Measurements from ENCODE around the gene IFI27L2.
A peak's percentile ranks its signal among the peaks of the same experiment; 100 is the strongest.
"Not testable (repeated sequence)": the region's sequence is repeated elsewhere in the genome, so short reads cannot be mapped to it uniquely, and the experiment has no call there.

The IFI27L2 gene
- 7.5 to 15.3 reads per million in 2 donors for total RNA-seq

DNA sequence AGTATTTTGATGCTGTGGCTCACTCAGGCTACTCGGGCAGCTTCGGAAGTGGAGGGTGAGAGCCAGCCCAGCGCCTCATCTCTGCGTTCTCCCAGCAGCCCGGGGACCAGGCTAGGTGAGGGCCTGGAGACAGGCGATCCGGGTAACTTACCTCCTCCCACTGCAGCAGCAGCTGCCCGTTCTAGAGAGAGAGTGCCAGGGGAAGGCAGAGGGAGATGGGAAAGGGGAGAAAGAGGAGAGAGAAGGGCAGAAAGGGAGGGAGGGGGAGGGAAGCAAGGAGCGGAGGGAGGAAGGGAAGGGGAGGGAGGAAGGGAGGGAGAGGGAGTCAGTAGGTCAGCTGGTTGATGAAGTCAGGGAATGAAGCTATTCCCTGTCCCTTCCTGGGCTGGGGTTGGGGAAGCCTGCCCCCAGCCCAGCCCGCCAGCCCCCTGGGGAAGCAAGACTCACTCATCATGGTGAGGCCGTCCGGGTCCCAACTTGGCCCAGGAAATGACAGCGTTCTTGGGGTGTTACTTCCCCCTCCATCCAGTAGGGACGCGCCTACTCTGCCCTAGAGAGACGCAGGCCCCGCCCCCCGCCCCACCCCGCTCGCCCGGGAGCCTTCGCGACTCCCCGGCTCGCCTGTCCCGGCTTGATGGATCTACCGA lies at the start of gene IFI27L2:
Gene IFI27L2, minus strand, starts transcription at position 494 of the 647 bp plus-strand sequence. Its CDS starts 40 bp downstream, at position 454.
- peak; percentile 58 for DNase-seq

- no peak for DNase-seq
Measured at GRCh38 chr14:94177806-94178205, 48.4 kb upstream of the IFI27L2 start.

DNA sequence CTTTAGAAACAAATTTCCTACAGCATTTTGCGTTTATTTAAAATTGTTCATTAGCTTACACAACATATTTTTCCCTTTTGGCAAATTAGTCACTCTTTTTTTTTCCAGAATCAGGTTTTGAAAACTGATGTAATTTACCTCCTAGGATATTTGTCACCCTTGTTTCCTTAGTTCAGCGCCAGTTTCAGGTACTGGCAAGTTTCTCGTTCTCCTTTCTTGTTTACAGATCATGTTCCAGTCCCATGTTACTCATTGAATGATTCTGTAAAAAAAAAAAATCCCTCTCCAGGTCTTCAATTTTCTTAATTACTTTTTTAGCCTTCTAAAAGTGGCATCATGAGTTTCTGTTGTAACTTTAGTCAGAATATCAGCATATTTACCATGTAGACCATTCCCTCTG lies 47.4 kb upstream of the IFI27L2 start:
- no peak for DNase-seq

GRCh38 chr14:94175747-94176146 lies 46.3 kb upstream of the IFI27L2 start:
- DNase-seq: no peak

DNA sequence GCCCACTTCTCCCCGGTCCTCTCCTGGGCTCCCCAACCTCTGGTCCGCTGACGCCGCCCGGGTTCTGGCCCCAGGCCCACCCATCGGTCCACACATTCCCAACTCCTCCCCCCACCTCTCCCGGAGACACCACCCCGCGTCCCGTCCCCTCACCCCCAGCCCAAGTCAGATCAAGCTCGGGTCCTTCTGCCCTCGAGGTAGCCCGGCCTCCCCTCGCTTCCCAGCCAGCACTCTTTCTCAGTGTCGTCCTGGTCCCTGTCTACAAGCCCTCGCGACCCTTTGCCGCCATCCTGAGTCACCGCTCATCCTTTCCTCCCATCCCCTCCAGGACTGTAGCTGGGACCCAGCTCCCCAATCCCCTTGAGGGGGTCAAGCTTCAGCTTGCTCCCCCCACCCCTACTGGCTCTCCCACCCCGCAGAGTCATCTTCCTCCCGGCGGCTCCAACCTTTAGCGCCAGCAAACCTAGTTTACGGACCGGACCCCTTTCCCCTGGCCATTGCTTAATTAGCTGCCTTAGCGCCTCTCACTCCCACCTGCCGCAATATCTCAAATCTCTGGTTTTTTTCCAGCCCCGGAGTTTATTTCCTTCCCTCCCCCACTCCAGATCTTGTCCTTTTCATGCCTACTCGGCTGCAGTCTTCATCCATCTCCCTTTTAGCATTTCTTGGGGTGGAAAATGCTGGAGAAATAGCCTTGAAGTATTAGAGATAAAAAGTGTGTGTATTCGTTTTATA lies 45.8 kb upstream of the IFI27L2 start:
- DNase-seq: no peak

DNA sequence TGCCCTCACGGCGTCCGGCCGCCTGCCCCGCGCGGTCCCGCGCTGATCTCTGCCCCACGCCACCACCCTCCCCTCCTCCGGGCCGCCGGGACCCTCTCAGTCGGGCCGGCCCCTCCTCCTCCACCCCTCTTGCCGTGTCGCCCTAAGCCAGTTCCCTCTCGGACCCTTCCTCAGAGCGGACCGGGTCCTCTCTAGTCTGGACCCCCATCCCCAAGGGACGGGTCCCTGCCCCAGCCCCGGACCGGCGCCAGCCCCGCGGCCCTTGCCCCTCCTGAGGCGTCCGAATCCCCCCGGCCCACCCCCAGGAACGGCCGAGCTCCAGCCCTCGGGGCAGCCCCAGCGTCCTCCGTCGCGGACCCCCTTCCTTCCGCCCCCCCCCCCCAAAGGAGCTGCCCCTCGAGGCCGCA lies 45.2 kb upstream of the IFI27L2 start:
- DNase-seq: peak; percentile 26

GRCh38 chr14:94173885-94174603 lies 44.6 kb upstream of the IFI27L2 start, which contains the start of gene PPP4R4:
Gene PPP4R4 (plus strand): TSS chr14:94174322. CDS start chr14:94174466, 144 bp downstream.
- DNase-seq: peak; percentile 80

- no peak for DNase-seq
Measured at GRCh38 chr14:94173471-94173884, 44.1 kb upstream of the IFI27L2 start.

DNA sequence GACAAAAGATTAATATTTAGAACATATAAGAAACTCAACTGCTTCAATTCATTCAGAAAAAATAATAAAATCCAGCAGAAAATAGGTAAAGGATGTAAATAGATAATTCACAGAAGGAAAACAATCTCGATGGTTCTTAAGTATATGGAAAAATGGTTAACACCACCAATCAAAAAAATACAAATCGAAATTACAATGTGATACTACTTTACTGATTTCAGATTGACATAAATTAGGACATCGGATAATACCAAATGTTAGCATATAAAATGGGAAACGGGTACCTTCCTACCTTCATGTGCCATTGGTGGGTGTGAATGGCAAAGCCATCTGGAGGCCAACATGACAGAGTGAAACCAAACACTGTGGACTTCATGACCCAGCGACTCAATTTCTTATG lies 43.1 kb upstream of the IFI27L2 start:
- no peak for DNase-seq

DNA sequence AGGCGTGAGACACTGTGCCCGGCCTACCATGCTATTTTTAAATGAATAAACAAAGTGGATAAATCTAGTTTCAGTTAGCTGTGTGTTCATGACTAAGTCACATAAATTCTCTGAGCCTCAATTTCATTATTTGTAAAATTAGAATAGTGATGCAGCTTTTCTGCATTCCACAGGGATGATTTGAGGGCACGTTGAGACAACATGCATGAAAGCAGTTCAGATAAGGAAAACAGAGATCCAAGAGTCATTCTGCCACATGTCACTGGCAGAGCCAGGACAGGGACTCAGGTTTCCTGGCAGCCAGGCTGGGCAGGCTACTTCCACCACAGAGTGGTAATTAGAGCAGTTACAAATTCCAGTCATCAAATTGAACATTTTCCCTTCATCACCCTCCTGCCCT lies 41.8 kb upstream of the IFI27L2 start:
- DNase-seq: no peak

DNA sequence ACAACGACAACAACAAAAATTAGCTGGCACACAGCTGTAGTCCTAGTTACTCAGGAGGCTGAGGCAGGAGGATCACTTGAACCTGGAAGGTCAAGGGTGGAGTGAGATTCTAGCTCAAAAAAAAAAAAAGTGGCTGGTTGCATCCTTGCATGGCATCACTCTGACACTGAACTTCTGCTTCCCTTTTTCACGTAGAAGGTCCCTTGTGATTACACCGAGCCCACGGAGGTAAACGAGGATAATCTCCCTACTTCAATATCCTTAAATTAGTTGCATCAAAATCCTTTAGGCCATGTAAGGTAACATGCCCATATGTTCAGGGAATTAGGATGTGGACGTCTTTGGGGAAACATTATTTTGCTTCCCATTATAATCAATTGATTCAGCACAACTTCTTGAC lies 40.7 kb upstream of the IFI27L2 start:
- no peak for DNase-seq

DNA sequence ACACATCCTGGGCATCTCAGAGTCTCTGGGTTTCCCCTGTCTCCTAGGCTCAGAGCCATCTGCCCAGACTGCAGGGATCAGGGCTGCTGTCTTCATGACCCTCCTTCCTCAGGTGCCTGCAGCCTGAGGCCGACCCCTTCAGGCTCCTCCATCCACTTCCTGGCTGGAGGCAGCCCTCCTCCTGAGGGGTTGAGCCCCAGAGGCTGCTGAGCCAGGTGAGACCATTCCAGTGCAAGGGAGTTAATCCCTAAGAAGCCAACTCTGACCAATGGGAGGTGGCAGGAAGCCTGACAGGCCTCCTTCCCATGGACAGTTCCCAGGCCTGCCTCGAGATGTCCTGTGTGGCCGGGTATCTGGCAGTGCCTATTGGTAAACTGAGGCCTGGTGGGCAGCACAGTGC lies 36.3 kb upstream of the IFI27L2 start:
- no peak for DNase-seq

DNA sequence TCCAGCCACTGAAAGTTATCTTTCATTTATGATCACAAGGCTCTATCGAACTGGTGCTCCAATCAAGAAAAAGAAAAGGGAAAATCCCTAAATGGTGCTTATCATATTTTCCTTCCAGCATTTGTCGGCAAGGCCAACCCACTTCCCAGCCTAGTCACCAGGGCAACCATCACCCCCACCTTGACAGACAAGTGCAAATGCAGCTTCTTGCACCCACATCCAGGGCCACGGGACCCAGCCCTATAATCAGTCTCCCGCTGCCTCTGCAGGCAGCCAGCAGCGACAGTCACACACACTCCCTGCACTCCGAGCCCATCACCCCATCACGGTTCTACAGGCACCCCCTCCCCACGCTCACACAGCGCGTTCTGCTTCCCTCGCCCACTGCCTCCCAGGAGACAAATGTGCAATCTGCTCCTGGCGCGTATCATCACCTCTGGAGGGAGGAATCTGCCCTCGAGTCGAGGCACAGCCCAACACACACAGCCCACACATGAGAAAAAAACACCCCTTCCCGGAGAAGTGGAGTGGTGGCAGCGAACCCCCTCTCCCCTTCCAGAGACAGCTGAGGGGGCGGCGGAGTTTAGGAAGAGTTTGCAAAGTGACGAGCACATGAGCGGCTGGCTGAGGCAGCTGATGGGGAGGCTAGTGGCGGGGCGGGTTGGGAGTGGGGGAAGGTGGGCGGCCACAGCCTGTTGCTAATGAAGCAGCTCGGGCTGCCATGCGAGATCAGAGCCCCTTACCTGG lies 35.5 kb upstream of the IFI27L2 start:
- no peak for DNase-seq

- no peak for DNase-seq
Measured at GRCh38 chr14:94163796-94164195, 34.4 kb upstream of the IFI27L2 start.

DNA sequence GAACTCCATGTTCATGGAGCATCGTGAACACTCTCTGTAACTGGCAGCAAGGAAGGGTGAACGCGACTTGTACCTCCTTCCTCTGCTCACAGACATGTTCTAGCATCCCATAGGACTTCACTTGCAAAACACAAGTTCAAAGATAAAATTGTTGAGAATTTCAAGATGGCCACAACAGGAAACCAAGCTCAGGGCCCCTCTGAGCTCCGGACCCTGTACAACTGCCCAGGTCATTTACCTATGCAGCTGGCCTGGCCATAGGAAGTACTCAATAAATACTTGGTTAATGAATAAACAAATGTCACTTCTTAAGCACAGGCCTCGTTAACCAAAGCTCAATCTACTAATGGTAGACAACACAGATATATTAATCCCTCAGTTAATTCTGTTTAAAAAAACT lies 33.1 kb upstream of the IFI27L2 start:
- no peak for DNase-seq

GRCh38 chr14:94161981-94162380 lies 32.6 kb upstream of the IFI27L2 start:
- no peak for DNase-seq

DNA sequence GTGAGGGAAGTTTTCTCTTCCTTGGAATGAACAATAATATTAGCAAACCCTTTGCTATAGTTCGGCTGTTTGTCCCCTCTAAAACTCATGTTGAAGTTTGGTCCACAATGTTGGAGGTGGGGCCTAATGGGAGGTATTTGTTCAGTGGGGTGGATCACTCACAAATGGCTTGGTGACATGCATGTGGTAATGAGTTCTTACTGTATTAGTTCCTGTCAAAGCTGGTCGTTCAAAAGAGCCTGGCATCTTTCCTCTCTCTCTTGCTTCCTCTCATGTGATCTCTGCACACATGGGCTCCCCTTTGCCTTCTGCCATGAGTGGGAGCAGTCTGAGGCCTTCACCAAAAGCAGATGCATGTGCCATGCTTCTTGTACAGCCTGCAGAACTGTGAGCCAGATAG lies 31.7 kb upstream of the IFI27L2 start:
- DNase-seq: no peak

DNA sequence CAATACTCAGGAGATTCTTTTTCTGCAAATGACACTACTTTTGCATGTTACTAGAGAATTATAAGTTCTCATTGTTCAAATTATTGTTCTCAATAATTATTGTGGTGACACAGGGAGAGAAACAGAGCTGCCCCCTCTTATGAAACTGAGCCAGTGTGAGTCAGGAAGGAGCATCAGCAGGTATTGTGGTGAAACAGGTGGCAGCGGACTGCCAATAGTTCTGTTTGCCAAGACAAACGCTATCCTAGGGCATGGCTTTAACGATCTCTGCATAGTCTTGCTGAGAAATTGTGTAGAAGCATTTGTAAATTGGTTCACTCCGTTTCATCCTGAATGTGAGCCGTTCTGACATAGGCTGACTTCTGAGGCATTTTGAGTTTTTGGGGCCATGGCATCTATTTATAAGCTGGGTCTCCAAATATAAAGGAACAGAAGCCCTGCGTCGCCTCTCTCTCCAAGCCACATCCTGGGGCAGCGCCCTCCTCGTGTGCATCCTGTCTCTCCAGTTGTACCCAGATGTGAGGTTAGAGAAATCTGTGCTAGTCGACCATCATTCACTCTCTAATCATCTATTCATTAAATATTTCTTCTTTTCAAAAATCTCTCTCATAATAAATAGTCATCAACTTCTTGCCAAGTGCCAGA lies 29.0 kb upstream of the IFI27L2 start:
- DNase-seq: no peak

GRCh38 chr14:94157197-94157596 lies 27.8 kb upstream of the IFI27L2 start:
- DNase-seq: no peak

DNA sequence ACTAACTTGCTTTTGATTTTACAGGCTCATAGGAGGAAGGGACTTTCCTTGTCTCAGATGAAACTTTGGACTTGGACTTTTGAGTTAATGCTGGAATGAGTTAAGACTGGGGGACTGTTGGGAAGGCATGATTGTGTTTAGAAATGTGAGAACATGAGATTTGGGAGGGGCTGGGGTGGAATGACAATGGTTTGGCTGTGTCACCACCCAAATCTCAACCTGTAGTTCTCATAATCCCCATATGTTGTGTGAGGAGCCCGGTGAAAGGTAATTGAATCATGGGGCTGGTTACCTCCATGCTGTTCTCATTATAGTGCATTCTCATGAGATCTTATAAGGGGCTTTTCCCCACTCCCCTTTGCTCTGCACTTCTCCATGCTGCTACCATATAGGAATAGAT lies 26.7 kb upstream of the IFI27L2 start:
- not testable (repeated sequence) for DNase-seq

DNA sequence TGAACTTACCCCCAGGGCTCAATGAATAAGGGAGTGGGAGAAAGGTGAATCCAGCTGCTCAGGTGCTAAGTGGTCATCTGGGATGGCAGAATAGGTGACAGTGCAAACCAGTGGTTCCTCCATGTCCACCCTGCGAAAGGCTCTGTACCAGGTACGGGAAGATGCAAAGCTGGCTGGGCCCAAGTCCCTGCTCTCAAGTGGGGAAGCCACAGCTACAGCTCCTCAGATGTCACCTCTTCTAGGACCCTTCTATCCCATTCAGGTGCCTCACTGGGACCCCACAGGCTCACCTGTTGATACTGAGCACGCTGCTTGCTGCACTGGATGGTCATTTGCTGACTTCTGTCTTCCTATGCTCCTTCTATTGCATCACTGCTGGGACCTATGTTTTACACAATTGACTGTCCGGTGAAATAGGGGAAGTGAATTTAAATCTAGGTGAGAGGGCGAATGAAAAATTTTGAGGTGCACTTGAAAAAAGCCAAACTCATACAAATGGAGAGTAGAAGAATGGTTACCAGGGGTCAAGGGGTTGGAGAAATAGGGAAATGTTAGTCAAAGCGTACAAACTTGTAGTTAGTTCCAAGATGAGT lies 24.4 kb upstream of the IFI27L2 start:
- no peak for DNase-seq

GRCh38 chr14:94152676-94153075 lies 23.3 kb upstream of the IFI27L2 start:
- DNase-seq: no peak
